HL-60 (cell line): Measurements from ENCODE around the gene RGPD8.

Experiments
- DNase-seq, 2 experiments: peaks; one replicate each; pipeline ENCODE4 v3.0.0-alpha.2; 2010 to 2020; ENCODE audit warnings: low read depth in 1 of 2, low spot score in 1 of 2
- H3K27ac ChIP-seq: fragments of 250-450 bp; sonication (Bioruptor Pico); replicated peaks from 2 replicates; pipeline ENCODE4 v1.5.1; 2020; ENCODE audit warnings: mild to moderate bottlenecking, moderate library complexity
- H3K27me3 ChIP-seq: fragments of 250-450 bp; sonication (Bioruptor Pico); 2 replicates; pipeline ENCODE4 v1.5.1; 2021; ENCODE audit warnings: mild to moderate bottlenecking, moderate library complexity; ENCODE audit not compliant: insufficient read depth, poor library complexity, severe bottlenecking
- H3K4me3 ChIP-seq: replicated peaks from 2 replicates; pipeline ENCODE4 v1.5.1; 2011; ENCODE audit warnings: mild to moderate bottlenecking, control low read depth, low read length; ENCODE audit not compliant: insufficient read depth
- CTCF ChIP-seq: IDR thresholded peaks from one replicate; pipeline ENCODE4 v1.5.1; 2011; ENCODE audit warnings: low read length, control low read depth, inconsistent platforms; ENCODE audit not compliant: insufficient read depth
- GABPA ChIP-seq: IDR thresholded peaks from 2 replicates; pipeline ENCODE4 v1.6.1; 2012; ENCODE audit warnings: low read depth
- POLR2AphosphoS5 ChIP-seq: IDR thresholded peaks from 2 replicates; pipeline ENCODE4 v1.6.1; 2012; ENCODE audit warnings: low read depth
- SPI1 ChIP-seq: IDR thresholded peaks from 2 replicates; pipeline ENCODE4 v1.6.1; 2012; ENCODE audit warnings: low read depth, mild to moderate bottlenecking, borderline replicate concordance
- TF ChIP-seq, protein P1 (sequence below): IDR thresholded peaks from 2 replicates; pipeline ENCODE4 v1.6.1; 2012; ENCODE audit warnings: low read depth; ENCODE audit not compliant: insufficient replicate concordance

RGPD8 gene

DNA sequence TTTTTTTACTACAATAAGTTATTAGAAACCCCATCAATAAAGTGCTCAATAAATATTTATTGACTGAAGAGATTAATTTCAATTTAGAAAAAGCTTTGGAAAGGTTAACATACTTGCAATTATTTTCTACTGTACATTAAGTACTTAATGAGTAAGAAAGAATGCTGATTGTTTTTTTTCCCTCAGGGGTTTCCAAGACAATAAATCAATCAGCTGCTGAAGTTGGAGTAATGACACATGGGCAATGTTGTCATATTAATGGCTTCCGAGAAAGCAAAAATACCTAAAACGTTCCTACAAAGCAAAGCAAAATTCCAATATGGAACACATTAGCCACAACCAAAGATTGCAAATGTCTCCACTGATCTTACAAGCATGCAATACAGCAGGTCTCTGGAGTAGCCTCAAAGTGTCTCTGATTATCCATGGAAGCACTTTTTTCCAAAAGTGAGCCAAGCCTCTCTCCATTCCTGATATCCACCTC, 91.3 kb downstream of the RGPD8 start:
- DNase-seq: no peak
- Histone ChIP-seq H3K27me3 (no peaks in the 10 kb centered on the region), H3K4me3 (no peak overlapping the region), H3K27ac (no peak overlapping the region)
- TF ChIP-seq GABPA (no peak), POLR2AphosphoS5 (no peak), SPI1 (no peak), CTCF (no peak)
- TF ChIP-seq, protein P1, sequence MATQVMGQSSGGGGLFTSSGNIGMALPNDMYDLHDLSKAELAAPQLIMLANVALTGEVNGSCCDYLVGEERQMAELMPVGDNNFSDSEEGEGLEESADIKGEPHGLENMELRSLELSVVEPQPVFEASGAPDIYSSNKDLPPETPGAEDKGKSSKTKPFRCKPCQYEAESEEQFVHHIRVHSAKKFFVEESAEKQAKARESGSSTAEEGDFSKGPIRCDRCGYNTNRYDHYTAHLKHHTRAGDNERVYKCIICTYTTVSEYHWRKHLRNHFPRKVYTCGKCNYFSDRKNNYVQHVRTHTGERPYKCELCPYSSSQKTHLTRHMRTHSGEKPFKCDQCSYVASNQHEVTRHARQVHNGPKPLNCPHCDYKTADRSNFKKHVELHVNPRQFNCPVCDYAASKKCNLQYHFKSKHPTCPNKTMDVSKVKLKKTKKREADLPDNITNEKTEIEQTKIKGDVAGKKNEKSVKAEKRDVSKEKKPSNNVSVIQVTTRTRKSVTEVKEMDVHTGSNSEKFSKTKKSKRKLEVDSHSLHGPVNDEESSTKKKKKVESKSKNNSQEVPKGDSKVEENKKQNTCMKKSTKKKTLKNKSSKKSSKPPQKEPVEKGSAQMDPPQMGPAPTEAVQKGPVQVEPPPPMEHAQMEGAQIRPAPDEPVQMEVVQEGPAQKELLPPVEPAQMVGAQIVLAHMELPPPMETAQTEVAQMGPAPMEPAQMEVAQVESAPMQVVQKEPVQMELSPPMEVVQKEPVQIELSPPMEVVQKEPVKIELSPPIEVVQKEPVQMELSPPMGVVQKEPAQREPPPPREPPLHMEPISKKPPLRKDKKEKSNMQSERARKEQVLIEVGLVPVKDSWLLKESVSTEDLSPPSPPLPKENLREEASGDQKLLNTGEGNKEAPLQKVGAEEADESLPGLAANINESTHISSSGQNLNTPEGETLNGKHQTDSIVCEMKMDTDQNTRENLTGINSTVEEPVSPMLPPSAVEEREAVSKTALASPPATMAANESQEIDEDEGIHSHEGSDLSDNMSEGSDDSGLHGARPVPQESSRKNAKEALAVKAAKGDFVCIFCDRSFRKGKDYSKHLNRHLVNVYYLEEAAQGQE: no peak

DNA sequence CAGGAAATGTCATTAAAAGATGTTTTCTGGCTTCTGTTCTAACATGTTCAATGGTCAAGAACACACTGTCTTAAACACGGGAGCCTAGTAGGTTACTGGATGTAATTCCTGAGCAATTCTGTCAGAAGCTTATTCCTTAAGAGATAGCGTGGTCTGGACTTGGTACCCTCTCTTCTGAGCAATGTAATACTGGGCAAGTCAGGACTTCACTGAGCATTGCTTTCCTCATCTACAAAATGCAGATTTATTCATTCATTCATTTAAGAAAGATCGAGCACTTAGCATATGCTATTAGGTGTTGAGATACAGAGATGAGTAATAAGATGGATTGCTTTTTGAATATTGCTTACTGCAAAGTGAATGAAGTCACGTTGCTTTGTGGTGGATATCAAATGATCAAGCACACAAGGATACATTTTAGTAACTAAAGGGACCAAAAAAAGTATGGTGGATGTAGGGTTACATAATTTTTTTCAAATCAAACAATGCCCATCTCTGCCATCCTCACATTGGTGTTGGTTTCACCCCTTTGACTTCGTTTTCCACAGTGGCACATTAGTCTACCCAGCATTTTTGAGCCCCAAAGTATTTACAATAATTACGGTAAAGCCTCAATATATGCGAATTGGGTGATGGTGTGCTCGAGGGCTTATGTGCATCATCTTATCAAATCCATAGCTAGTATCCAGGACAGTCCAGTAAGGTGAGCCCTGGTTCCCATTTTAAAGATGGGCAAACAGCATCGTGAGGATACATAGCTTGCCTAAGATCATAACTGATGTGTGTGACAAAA, 92.8 kb downstream of the RGPD8 start:
- Histone ChIP-seq H3K4me3 (no peak overlapping the region), H3K27me3 (no peaks in the 10 kb centered on the region), H3K27ac (no peak overlapping the region)
- DNase-seq: no peak
- TF ChIP-seq CTCF (no peak), POLR2AphosphoS5 (no peak), GABPA (no peak), SPI1 (no peak)
- TF ChIP-seq, protein P1: no peak

- no peak overlapping the region for H3K4me3 ChIP-seq
- H3K27ac ChIP-seq: no peak overlapping the region
- TF ChIP-seq SPI1 (no peak), CTCF (no peak), GABPA (no peak), POLR2AphosphoS5 (no peak)
- TF ChIP-seq, protein P1: no peak
- no peaks in the 10 kb centered on the region for H3K27me3 ChIP-seq
- DNase-seq: no peak
Observed at GRCh38 chr2:112339986-112340385, 93.5 kb downstream of the RGPD8 start.
